ENCODE measurements around the gene VAV3. TPM values are rescaled to one million over a fixed set of nuclear protein-coding genes. Genes with fewer than 3 reads are reported as not detected.

VAV3 gene
- total RNA-seq, 2 experiments from 2014 or later, result 5.3 to 6.2 TPM

- Mint-ChIP-seq H3K27me3 (no peaks in the 10 kb centered on the region), H3K27ac (no peak overlapping the region), H3K36me3 (ENCODE audit: low read depth) (no peaks in the 10 kb centered on the region), H3K4me1 (ENCODE audit: low read depth) (no peaks in the 10 kb centered on the region), H3K4me3 (no peak overlapping the region), H3K9me3 (no peaks in the 10 kb centered on the region)
- DNase-seq, result no peak
- ChIA-PET CTCF (interaction anchor here (1.4 kb wide), 1 partner anchor 19 kb away, joined by 3 read pairs; no protein-coding TSS in a partner anchor), POLR2A (no interaction called here)
- intact Hi-C loops (cut with micrococcal nuclease), result no loop called here
- no peak for ATAC-seq
- no peak for TF ChIP-seq CTCF (IDR thresholded peaks at IDR 0.05)
Observed at GRCh38 chr1:107548276-107548675, 416.7 kb downstream of the VAV3 start.

GRCh38 chr1:107547363-107548155 is 417.4 kb downstream of the VAV3 start:
- POLR2A ChIA-PET, result no interaction called here
- Mint-ChIP-seq H3K9me3 (no peaks in the 10 kb centered on the region), H3K4me1 (ENCODE audit: low read depth) (no peaks in the 10 kb centered on the region), H3K36me3 (ENCODE audit: low read depth) (no peaks in the 10 kb centered on the region), H3K4me3 (no peak overlapping the region), H3K27me3 (no peaks in the 10 kb centered on the region), H3K27ac (no peak overlapping the region)
- ATAC-seq (peak; percentile 60), DNase-seq (no peak)
- CTCF ChIA-PET, result no interaction called here
- intact Hi-C loops (cut with micrococcal nuclease), result no loop called here
- TF ChIP-seq CTCF (IDR thresholded peaks at IDR 0.05), result no peak

GRCh38 chr1:107546576-107546975 is 418.4 kb downstream of the VAV3 start:
- Mint-ChIP-seq H3K9me3 (no peaks in the 10 kb centered on the region), H3K27ac (no peak overlapping the region), H3K36me3 (ENCODE audit: low read depth) (no peaks in the 10 kb centered on the region), H3K4me1 (ENCODE audit: low read depth) (no peaks in the 10 kb centered on the region), H3K4me3 (no peak overlapping the region), H3K27me3 (no peaks in the 10 kb centered on the region)
- DNase-seq (no peak), ATAC-seq (no peak)
- POLR2A ChIA-PET, result interaction anchor here (0.5 kb wide), 1 partner anchor 605 kb away, joined by 3 read pairs; no protein-coding TSS in a partner anchor
- TF ChIP-seq CTCF (IDR thresholded peaks at IDR 0.05), result no peak
- intact Hi-C loops (cut with micrococcal nuclease), result no loop called here
- CTCF ChIA-PET, result no interaction called here

- intact Hi-C loops (cut with micrococcal nuclease), result no loop called here
- CTCF ChIA-PET, result no interaction called here
Observed at GRCh38 chr1:107545879-107546278, 419.1 kb downstream of the VAV3 start.

More at GRCh38 chr1:107545879-107546278, 419.1 kb downstream of the VAV3 start:
- ATAC-seq (no peak), DNase-seq (no peak)
- H3K27me3 Mint-ChIP-seq, result no peaks in the 10 kb centered on the region
- H3K27ac Mint-ChIP-seq, result no peak overlapping the region
- POLR2A ChIA-PET, result no interaction called here
- TF ChIP-seq CTCF (IDR thresholded peaks at IDR 0.05), result no peak
- H3K9me3 Mint-ChIP-seq, result no peaks in the 10 kb centered on the region
- no peaks in the 10 kb centered on the region for H3K36me3 Mint-ChIP-seq (ENCODE audit: low read depth)
- H3K4me3 Mint-ChIP-seq, result no peak overlapping the region
- H3K4me1 Mint-ChIP-seq (ENCODE audit: low read depth), result no peaks in the 10 kb centered on the region
